Measurements from ENCODE around the gene TSHZ2. TPM values are rescaled to one million over a fixed set of nuclear protein-coding genes. Genes with fewer than 3 reads are reported as not detected.
A peak's percentile ranks its signal among the peaks of the same experiment; 100 is the strongest.

TSHZ2 gene
- total and polyA plus RNA-seq, 7 donors, result 1.2 to 32.7 (median 14.0) TPM

- H3K27me3 ChIP-seq, result no peaks in the 10 kb centered on the region
- WGBS, 2 donors, result 87 to 89% methylated on average over 10 of the region's 10 CpGs
- H3K9me3 ChIP-seq, result no peaks in the 10 kb centered on the region
- TF ChIP-seq POLR2A (IDR thresholded peaks at IDR 0.05) (no peak), POLR2AphosphoS5 (IDR thresholded peaks at IDR 0.05) (no peak), EP300 (IDR thresholded peaks at IDR 0.05) (no peak)
- TF ChIP-seq, protein P1, sequence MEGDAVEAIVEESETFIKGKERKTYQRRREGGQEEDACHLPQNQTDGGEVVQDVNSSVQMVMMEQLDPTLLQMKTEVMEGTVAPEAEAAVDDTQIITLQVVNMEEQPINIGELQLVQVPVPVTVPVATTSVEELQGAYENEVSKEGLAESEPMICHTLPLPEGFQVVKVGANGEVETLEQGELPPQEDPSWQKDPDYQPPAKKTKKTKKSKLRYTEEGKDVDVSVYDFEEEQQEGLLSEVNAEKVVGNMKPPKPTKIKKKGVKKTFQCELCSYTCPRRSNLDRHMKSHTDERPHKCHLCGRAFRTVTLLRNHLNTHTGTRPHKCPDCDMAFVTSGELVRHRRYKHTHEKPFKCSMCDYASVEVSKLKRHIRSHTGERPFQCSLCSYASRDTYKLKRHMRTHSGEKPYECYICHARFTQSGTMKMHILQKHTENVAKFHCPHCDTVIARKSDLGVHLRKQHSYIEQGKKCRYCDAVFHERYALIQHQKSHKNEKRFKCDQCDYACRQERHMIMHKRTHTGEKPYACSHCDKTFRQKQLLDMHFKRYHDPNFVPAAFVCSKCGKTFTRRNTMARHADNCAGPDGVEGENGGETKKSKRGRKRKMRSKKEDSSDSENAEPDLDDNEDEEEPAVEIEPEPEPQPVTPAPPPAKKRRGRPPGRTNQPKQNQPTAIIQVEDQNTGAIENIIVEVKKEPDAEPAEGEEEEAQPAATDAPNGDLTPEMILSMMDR (IDR thresholded peaks at IDR 0.05), result no peak
- no peak for DNase-seq
- no peaks in the 10 kb centered on the region for H3K36me3 ChIP-seq
- H3K4me1 ChIP-seq, result peaks cover 0 to 20% (median 16%) of the 10 kb centered on the region in 4 donors
- no peak overlapping the region for H3K4me3 ChIP-seq
- H3K27ac ChIP-seq, result no peak overlapping the region
- intact Hi-C loops (cut with DNase I), result no loop called here
Measured at GRCh38 chr20:53146201-53146891, 174.2 kb downstream of the TSHZ2 start.

GRCh38 chr20:53148771-53149147, 176.6 kb downstream of the TSHZ2 start:
- peaks cover 0 to 20% (median 16%) of the 10 kb centered on the region in 4 donors for H3K4me1 ChIP-seq
- H3K27me3 ChIP-seq, result no peaks in the 10 kb centered on the region
- H3K36me3 ChIP-seq, result no peaks in the 10 kb centered on the region
- intact Hi-C loops (cut with DNase I), result no loop called here
- no peaks in the 10 kb centered on the region for H3K9me3 ChIP-seq
- TF ChIP-seq, protein P1 (IDR thresholded peaks at IDR 0.05), result no peak
- TF ChIP-seq POLR2A (IDR thresholded peaks at IDR 0.05), result no peak
- TF ChIP-seq EP300 (IDR thresholded peaks at IDR 0.05), result no peak
- no peak for TF ChIP-seq POLR2AphosphoS5 (IDR thresholded peaks at IDR 0.05)
- no peak overlapping the region for H3K4me3 ChIP-seq
- DNase-seq, result no peak
- peak overlapping the region in 2 of 4 donors; percentile 2 to 39 for H3K27ac ChIP-seq
- 27 to 37% methylated on average over 3 of the region's 3 CpGs for WGBS, 2 donors

- no peaks in the 10 kb centered on the region for H3K27me3 ChIP-seq
- peaks cover 0 to 20% (median 16%) of the 10 kb centered on the region in 4 donors for H3K4me1 ChIP-seq
- DNase-seq, result no peak
- TF ChIP-seq POLR2AphosphoS5 (IDR thresholded peaks at IDR 0.05) (peak in 1 of 4 donors; percentile 34), POLR2A (IDR thresholded peaks at IDR 0.05) (no peak), EP300 (IDR thresholded peaks at IDR 0.05) (no peak)
- TF ChIP-seq, protein P1 (IDR thresholded peaks at IDR 0.05), result no peak
- WGBS, 2 donors, result 22 to 31% methylated on average over 7 of the region's 7 CpGs
- intact Hi-C loops (cut with DNase I), result no loop called here
- H3K36me3 ChIP-seq, result no peaks in the 10 kb centered on the region
- no peak overlapping the region for H3K4me3 ChIP-seq
- no peaks in the 10 kb centered on the region for H3K9me3 ChIP-seq
- peak overlapping the region in 3 of 4 donors; percentile 2 to 39 (median 30) for H3K27ac ChIP-seq
Measured at GRCh38 chr20:53149148-53149889, 177.2 kb downstream of the TSHZ2 start.

- no peaks in the 10 kb centered on the region for H3K9me3 ChIP-seq
- H3K4me3 ChIP-seq, result no peak overlapping the region
- H3K4me1 ChIP-seq, result peaks cover 0 to 20% (median 16%) of the 10 kb centered on the region in 4 donors
- no peak for DNase-seq
- no peaks in the 10 kb centered on the region for H3K36me3 ChIP-seq
- no peaks in the 10 kb centered on the region for H3K27me3 ChIP-seq
- 14 to 58% methylated on average over 4 of the region's 4 CpGs for WGBS, 2 donors
- intact Hi-C loops (cut with DNase I), result no loop called here
- H3K27ac ChIP-seq, result peak overlapping the region in 2 of 4 donors; percentile 30 to 39
- TF ChIP-seq EP300 (IDR thresholded peaks at IDR 0.05), result no peak
- TF ChIP-seq POLR2AphosphoS5 (IDR thresholded peaks at IDR 0.05), result no peak
- TF ChIP-seq, protein P1 (IDR thresholded peaks at IDR 0.05), result no peak
- no peak for TF ChIP-seq POLR2A (IDR thresholded peaks at IDR 0.05)
Measured at GRCh38 chr20:53149890-53150205, 177.7 kb downstream of the TSHZ2 start.
